NCI-H345 treated with DMSO at 0.1 percent for 48 hours (cell line): Measurements from ENCODE around the gene TENM3.

Experiments
- DNase-seq: peaks from one replicate; lab custom pipeline; 2025; ENCODE audit not compliant: unreplicated experiment; lab: John Stamatoyannopoulos, UW

Gene TENM3

GRCh38 chr4:182828360-182829025 lies 585.3 kb downstream of the TENM3 start:
- DNase-seq = peak; percentile 5

- DNase-seq = no peak
Measured at GRCh38 chr4:182829196-182829595, 586.0 kb downstream of the TENM3 start.

DNA sequence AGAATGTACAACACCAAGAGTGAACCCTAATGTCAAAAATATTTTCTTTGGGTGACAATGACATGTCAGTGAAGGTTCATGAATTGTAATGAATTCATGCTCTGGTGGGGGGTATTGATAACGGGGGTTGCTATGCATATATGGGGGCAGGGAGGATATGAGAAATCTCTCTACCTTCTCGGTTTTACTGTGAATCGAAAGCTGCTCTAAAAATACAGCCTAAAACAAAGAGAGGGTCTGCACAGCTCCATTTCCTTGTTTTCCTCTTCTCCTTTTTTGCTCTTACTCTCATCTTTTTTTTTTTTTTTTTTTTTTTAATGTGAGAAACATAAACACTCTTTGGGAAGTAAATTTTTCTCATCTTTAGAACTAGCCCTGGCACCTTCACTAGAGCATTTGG lies 588.2 kb downstream of the TENM3 start:
- DNase-seq = no peak

DNA sequence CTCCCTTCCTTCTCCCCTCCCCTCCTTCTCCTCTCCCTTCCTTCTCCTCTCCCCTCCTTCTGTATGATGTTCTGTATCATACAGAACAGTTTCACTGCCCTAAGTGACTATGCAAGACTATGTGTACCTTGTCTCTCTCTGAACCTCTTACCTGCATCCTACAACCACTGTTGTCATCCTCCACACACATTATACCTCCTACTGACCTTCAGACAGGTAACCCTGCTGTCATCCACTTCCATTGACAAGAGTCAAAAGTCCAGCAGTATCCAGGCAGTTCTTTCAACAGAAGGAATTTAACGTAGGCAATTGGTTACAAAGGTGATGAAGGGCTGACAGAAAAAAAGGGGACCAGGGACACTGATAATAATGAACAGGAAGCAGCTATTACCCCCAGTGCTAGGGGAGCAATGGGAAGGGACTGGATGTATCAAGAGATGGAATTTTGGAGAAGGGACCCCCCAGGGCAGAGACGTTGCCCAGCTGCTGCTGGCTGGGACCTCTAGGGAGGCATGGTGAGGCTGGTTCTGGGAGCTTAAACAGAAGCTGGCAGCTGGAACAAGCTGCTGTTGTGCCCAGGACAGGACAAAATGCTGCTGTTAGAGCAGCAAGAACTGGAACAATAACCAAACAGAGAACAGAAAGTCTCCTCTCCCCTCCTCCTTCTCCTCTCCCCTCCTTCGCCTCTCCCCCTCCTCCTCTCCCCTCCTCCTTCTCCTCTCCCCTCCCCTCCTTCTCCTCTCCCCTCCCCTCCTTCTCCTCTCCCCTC lies 589.3 kb downstream of the TENM3 start:
- no peak for DNase-seq

DNA sequence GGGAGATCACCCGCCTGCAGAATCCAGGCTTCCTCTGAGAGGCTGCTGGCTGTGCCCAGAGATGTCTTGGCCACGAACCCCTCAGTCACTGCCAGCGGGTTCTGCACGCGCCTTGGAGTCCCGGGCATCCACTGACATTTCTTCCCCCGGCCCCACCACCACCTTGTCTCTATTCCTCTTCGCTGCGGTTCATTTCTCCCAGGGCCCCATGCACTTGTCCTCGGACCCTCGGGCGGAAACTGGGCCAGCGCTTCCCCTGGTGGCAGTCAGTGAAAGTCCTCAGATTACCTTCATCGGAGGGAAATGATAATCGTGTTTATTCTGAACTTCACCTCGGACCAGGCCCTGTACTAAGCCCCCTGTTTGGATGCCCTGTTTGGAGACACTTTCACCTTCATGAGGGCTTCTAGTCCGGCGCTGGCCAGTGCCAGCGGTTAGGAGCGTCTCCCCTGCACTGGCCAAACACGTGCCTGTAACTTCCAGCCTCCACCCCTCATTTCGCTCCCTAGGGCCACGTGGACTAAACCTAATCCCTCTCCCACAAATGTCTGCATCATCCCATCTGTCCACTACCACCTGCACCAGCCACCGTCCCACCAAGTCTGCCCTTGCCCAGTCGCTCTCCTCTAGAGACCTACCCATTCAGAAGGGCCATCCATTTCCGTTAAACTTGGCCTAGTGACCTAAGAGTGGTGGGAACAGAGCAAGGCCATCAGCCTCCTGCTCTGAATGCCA lies 592.0 kb downstream of the TENM3 start:
- no peak for DNase-seq

DNA sequence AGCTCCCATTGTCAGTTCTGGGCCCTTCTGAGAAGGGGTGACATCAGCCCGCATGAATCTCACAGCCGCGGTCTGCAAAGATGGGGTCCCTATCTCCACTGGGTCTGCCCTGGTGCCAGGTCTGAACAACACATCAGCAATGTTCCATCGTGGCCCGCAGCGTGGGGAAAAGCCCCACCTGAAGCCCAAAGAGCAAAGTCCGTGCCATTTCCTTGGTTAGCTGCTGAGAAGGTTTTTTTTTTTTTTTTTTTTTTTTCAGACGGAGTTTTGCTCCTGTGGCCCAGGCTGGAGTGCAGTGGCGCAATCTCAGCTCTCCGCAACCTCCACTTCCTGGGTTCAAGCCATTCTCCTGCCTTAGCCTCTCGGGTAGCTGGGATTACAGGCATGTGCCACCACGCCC lies 594.6 kb downstream of the TENM3 start:
- no peak for DNase-seq

DNA sequence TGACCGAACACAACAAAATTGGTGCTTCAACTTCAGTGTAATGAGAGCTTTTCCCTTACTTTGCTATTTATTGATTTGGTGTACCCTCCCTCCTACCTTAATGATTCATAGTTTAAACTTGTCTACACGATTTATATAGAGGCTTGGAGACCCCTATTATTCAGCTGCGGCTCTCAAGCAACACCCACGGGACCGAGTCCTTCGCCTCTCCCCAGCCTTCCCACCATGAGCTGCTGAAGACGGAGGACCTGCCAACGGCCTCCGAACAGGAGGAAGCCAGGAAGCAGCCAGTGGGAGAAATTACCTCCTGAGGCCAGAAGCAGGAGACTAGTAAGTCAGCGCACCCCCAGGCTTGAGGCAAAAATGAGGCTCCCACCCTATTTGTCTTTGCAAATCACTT lies 595.3 kb downstream of the TENM3 start:
- DNase-seq = no peak

- DNase-seq = no peak
Measured at GRCh38 chr4:182839256-182839655, 596.1 kb downstream of the TENM3 start.

- DNase-seq = no peak
Measured at GRCh38 chr4:182840108-182840507, 596.9 kb downstream of the TENM3 start.

GRCh38 chr4:182842104-182842600 lies 599.0 kb downstream of the TENM3 start:
- no peak for DNase-seq

- no peak for DNase-seq
Measured at GRCh38 chr4:182842759-182843390, 599.7 kb downstream of the TENM3 start.

DNA sequence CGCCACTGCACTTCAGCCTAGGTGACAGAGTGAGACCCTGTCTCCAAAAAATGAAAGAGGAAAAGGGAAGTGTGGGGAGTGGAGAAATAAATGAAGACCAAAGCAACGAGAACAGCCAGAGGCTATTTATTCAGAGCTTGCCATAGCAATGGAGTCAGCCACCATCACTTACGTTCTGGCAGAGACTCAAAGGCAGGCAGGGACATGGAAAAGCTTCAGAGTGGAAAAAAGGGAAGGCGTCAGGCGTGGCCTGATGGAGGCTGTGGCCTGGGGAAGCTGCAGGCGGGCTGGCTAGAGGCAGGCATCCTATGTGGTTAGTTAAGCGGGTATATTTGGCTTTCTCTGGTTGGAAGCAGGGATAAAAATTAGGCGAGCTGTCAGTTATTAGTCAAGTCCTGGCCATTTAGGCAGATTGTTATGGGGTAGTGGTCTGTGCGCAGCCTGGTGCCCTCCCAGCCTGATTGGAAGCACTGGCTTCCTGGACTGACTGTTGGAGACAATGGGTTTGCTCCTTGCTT lies 600.7 kb downstream of the TENM3 start:
- DNase-seq = no peak

DNA sequence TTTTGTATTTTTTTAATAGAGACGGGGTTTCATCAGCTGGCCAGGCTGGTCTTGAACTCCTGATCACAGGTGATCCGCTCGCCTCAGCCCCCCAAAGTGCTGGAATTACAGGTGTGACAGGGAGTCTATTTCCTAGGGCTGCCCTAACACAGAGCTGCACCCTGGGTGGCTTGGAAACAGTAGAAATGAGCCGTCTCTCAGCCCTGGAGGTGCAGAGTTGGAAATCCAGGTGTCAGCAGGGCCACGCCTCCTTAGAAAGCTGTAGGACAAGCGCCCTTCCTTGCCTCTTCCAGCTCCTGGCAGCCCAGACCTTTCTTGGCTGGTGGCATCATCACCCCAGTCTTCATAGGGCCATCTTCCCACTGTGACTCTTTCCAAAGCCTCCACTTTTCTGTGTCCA lies 602.4 kb downstream of the TENM3 start:
- DNase-seq = no peak

GRCh38 chr4:182846036-182846435 lies 602.8 kb downstream of the TENM3 start:
- DNase-seq = no peak

DNA sequence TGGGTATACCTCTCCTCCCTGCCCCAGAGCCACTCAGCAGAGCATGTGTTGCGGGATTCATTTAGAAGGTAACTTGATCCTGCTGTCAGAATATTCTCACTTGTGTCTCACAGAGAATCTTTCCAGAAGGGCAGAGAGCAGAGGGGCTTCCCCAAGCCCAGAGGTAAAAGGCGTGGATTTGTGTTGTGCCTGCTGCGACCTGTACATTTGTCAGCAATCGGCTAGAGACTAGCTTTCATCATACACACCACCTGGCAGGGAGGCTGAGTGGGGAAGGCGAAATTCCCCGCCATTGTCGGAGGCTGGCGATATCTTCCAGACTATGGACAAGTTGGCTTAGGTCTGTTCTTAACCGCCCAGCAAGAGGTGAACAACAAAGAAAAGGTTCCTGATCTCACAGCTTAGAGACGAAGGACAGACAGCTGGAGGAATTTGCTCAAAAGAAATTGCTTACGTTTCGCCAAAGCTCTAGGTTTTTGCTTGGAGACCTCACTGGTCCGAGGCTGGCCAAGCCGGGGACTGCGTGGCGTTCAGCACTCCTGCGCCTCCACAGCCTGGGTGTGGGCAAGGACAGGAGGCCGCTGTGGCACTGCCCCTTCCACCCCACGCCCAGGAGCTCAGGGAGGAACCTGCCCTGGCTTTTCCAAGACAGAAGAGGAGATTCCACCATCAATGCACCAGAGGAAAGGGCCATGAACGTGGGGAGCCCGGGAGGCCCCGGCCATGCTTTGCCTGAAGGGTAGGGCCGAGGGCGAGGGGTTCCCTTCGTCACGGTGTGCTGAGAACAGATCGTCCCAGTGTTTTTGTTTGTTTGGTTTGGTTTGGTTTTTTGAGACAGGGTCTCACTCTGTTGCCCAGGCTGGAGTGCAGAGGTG lies 604.6 kb downstream of the TENM3 start:
- no peak for DNase-seq

- no peak for DNase-seq
Measured at GRCh38 chr4:182848685-182849084, 605.5 kb downstream of the TENM3 start.
